Measurements from ENCODE around the gene NUP210. TPM values are rescaled to one million over a fixed set of nuclear protein-coding genes. Genes with fewer than 3 reads are reported as not detected.

The NUP210 gene
- total RNA-seq, 1 experiment from 2014 or later, result 64.0 TPM

GRCh38 chr3:13371100-13372075 lies 48.7 kb downstream of the NUP210 start:
- H3K27me3 ChIP-seq (ENCODE audit: low read length), result no peaks in the 10 kb centered on the region
- no peaks in the 10 kb centered on the region for H3K9me3 ChIP-seq (ENCODE audit: low read length)
- no peak for TF ChIP-seq EZH2 (IDR thresholded peaks at IDR 0.05; ENCODE audit: low read length, unreplicated experiment)
- no peak for TF ChIP-seq CTCF (conservative IDR thresholded peaks at IDR 0.05; ENCODE audit: low read depth, low read length)
- TF ChIP-seq EZH2phosphoT487 (IDR thresholded peaks at IDR 0.05; ENCODE audit: borderline replicate concordance, low read length), result no peak
- H3K9ac ChIP-seq (ENCODE audit: low read length), result no peak overlapping the region
- H3K4me1 ChIP-seq (ENCODE audit: insufficient read depth, low read length), result no peaks in the 10 kb centered on the region
- POLR2A ChIA-PET (ENCODE audit: unreplicated experiment), result no interaction called here
- ATAC-seq (no peak), DNase-seq (no peak)
- H3K79me2 ChIP-seq (ENCODE audit: low read length), result no peaks in the 10 kb centered on the region
- intact Hi-C loops (cut with micrococcal nuclease), result no loop called here
- no TSS peak for BruUV-seq (replicated peaks)
- no peaks in the 10 kb centered on the region for H4K20me1 ChIP-seq (ENCODE audit: low read length)
- H3K27ac ChIP-seq (ENCODE audit: low read length), result no peak overlapping the region
- H3K9me2 ChIP-seq (replicated peaks; ENCODE audit: low read length), result no peaks in the 10 kb centered on the region
- no peak overlapping the region for H2AFZ ChIP-seq (ENCODE audit: low read length)
- no peak overlapping the region for H3K4me3 ChIP-seq (ENCODE audit: low read length)
- H3F3A ChIP-seq (ENCODE audit: low read length, unreplicated experiment), result no peaks in the 10 kb centered on the region
- peaks cover 16% of the 10 kb centered on the region; the same call in 1 of the 2 replicates for H3K36me3 ChIP-seq (ENCODE audit: low read depth, low read length)
- CTCF ChIA-PET, result no interaction called here
- H3K4me2 ChIP-seq (ENCODE audit: low read length), result no peak overlapping the region

GRCh38 chr3:13370609-13371008 lies 49.5 kb downstream of the NUP210 start:
- DNase-seq (no peak), ATAC-seq (no peak)
- Histone ChIP-seq H3K27ac (ENCODE audit: low read length) (no peak overlapping the region), H3K27me3 (ENCODE audit: low read length) (no peaks in the 10 kb centered on the region), H3K9me2 (replicated peaks; ENCODE audit: low read length) (no peaks in the 10 kb centered on the region), H3K9me3 (ENCODE audit: low read length) (no peaks in the 10 kb centered on the region), H3F3A (ENCODE audit: low read length, unreplicated experiment) (no peaks in the 10 kb centered on the region), H3K79me2 (ENCODE audit: low read length) (no peaks in the 10 kb centered on the region), H2AFZ (ENCODE audit: low read length) (no peak overlapping the region), H3K4me1 (ENCODE audit: insufficient read depth, low read length) (no peaks in the 10 kb centered on the region), H3K9ac (ENCODE audit: low read length) (no peak overlapping the region), H3K4me2 (ENCODE audit: low read length) (no peak overlapping the region), H4K20me1 (ENCODE audit: low read length) (no peaks in the 10 kb centered on the region), H3K36me3 (ENCODE audit: low read depth, low read length) (peaks cover 16% of the 10 kb centered on the region; the same call in 1 of the 2 replicates), H3K4me3 (ENCODE audit: low read length) (no peak overlapping the region)
- no TSS peak for BruUV-seq (replicated peaks)
- ChIA-PET POLR2A (ENCODE audit: unreplicated experiment) (no interaction called here), CTCF (no interaction called here)
- intact Hi-C loops (cut with micrococcal nuclease), result no loop called here
- no peak for TF ChIP-seq EZH2 (IDR thresholded peaks at IDR 0.05; ENCODE audit: low read length, unreplicated experiment)
- no peak for TF ChIP-seq EZH2phosphoT487 (IDR thresholded peaks at IDR 0.05; ENCODE audit: borderline replicate concordance, low read length)
- no peak for TF ChIP-seq CTCF (conservative IDR thresholded peaks at IDR 0.05; ENCODE audit: low read depth, low read length)

- Histone ChIP-seq H2AFZ (ENCODE audit: low read length) (no peak overlapping the region), H3K27ac (ENCODE audit: low read length) (no peak overlapping the region), H3K4me1 (ENCODE audit: insufficient read depth, low read length) (no peaks in the 10 kb centered on the region), H3K9me3 (ENCODE audit: low read length) (no peaks in the 10 kb centered on the region), H3K9me2 (replicated peaks; ENCODE audit: low read length) (no peaks in the 10 kb centered on the region), H3K27me3 (ENCODE audit: low read length) (no peaks in the 10 kb centered on the region), H3K4me2 (ENCODE audit: low read length) (no peak overlapping the region), H4K20me1 (ENCODE audit: low read length) (no peaks in the 10 kb centered on the region), H3F3A (ENCODE audit: low read length, unreplicated experiment) (no peaks in the 10 kb centered on the region), H3K9ac (ENCODE audit: low read length) (no peak overlapping the region), H3K4me3 (ENCODE audit: low read length) (no peak overlapping the region), H3K79me2 (ENCODE audit: low read length) (no peaks in the 10 kb centered on the region), H3K36me3 (ENCODE audit: low read depth, low read length) (peaks cover 13% of the 10 kb centered on the region; the same call in 1 of the 2 replicates)
- no peak for ATAC-seq
- TF ChIP-seq EZH2 (IDR thresholded peaks at IDR 0.05; ENCODE audit: low read length, unreplicated experiment) (no peak), CTCF (conservative IDR thresholded peaks at IDR 0.05; ENCODE audit: low read depth, low read length) (no peak), EZH2phosphoT487 (IDR thresholded peaks at IDR 0.05; ENCODE audit: borderline replicate concordance, low read length) (no peak)
- ChIA-PET POLR2A (ENCODE audit: unreplicated experiment) (no interaction called here), CTCF (no interaction called here)
- no TSS peak for BruUV-seq (replicated peaks)
- DNase-seq, result no peak
- intact Hi-C loops (cut with micrococcal nuclease), result no loop called here
These were observed 50.1 kb downstream of the NUP210 start for GRCh38 chr3:13370055-13370454.
